Measurements from ENCODE around the gene ARL16. TPM values are rescaled to one million over a fixed set of nuclear protein-coding genes. Genes with fewer than 3 reads are reported as not detected.
A peak's percentile ranks its signal among the peaks of the same experiment; 100 is the strongest.

ARL16 gene
- polyA plus RNA-seq, 1 donor from 2014 or later: 33.2 TPM

- Mint-ChIP-seq H3K4me3 (peak overlapping the region in 3 of 4 donors; percentile 57 to 70 (median 62)), H3K27me3 (peaks cover 1% of the 10 kb centered on the region), H3K36me3 (peaks cover 2% of the 10 kb centered on the region), H3K27ac (peak overlapping the region in 1 of 3 donors; percentile 45), H3K9me3 (no peaks in the 10 kb centered on the region), H3K4me1 (peaks cover 11 to 18% (median 11%) of the 10 kb centered on the region in 3 donors)
Observed at GRCh38 chr17:81705518-81706231, 22.1 kb upstream of the ARL16 start.

- H3K36me3 Mint-ChIP-seq: peaks cover 2% of the 10 kb centered on the region
- H3K4me1 Mint-ChIP-seq: peaks cover 9 to 16% (median 11%) of the 10 kb centered on the region in 3 donors
- H3K9me3 Mint-ChIP-seq: no peaks in the 10 kb centered on the region
- no peaks in the 10 kb centered on the region for H3K27me3 Mint-ChIP-seq
- peak overlapping the region in 1 of 3 donors; percentile 94 for H3K27ac Mint-ChIP-seq
- peak overlapping the region; percentile 86 to 99 (median 88) for H3K4me3 Mint-ChIP-seq
Observed at GRCh38 chr17:81703747-81704654, 20.4 kb upstream of the ARL16 start.

GRCh38 chr17:81702934-81703746, 19.5 kb upstream of the ARL16 start, which contains the start of gene MRPL12:
Gene MRPL12 (plus strand): TSS chr17:81703367. CDS start chr17:81703502, 135 bp downstream.
- peaks cover 9 to 16% (median 11%) of the 10 kb centered on the region in 3 donors for H3K4me1 Mint-ChIP-seq
- peak within 1 kb of the TSS; percentile 86 to 99 (median 95) for H3K4me3 Mint-ChIP-seq
- peak within 1 kb of the TSS; percentile 93 to 96 (median 94) for H3K27ac Mint-ChIP-seq
- H3K36me3 Mint-ChIP-seq: peaks cover 2% of the 10 kb centered on the region
- H3K27me3 Mint-ChIP-seq: no peaks in the 10 kb centered on the region
- H3K9me3 Mint-ChIP-seq: no peaks in the 10 kb centered on the region

GRCh38 chr17:81701288-81702071, 17.9 kb upstream of the ARL16 start:
- Mint-ChIP-seq H3K4me3 (peak overlapping the region; percentile 9 to 86 (median 78)), H3K9me3 (no peaks in the 10 kb centered on the region), H3K27ac (peak overlapping the region in 2 of 3 donors; percentile 71 to 76), H3K36me3 (peaks cover 2% of the 10 kb centered on the region), H3K4me1 (peaks cover 9 to 16% (median 11%) of the 10 kb centered on the region in 3 donors), H3K27me3 (no peaks in the 10 kb centered on the region)

- no peaks in the 10 kb centered on the region for H3K9me3 Mint-ChIP-seq
- peaks cover under 1% of the 10 kb centered on the region for H3K36me3 Mint-ChIP-seq
- H3K4me3 Mint-ChIP-seq: peak overlapping the region in 3 of 4 donors; percentile 9 to 47 (median 25)
- no peaks in the 10 kb centered on the region for H3K27me3 Mint-ChIP-seq
- peaks cover 9 to 14% (median 9%) of the 10 kb centered on the region in 3 donors for H3K4me1 Mint-ChIP-seq
- peak overlapping the region in 1 of 3 donors; percentile 32 for H3K27ac Mint-ChIP-seq
Observed at GRCh38 chr17:81700353-81701287, 17.0 kb upstream of the ARL16 start.

- Mint-ChIP-seq H3K9me3 (no peaks in the 10 kb centered on the region), H3K4me3 (no peak overlapping the region), H3K27me3 (no peaks in the 10 kb centered on the region), H3K4me1 (peaks cover 0 to 8% (median 1%) of the 10 kb centered on the region in 3 donors), H3K36me3 (no peaks in the 10 kb centered on the region), H3K27ac (no peak overlapping the region)
Observed at GRCh38 chr17:81697261-81698044, 13.9 kb upstream of the ARL16 start.

GRCh38 chr17:81696218-81696941, 12.8 kb upstream of the ARL16 start:
- Mint-ChIP-seq H3K4me3 (no peak overlapping the region), H3K27ac (no peak overlapping the region), H3K4me1 (peaks cover 0 to 1% (median 0%) of the 10 kb centered on the region in 3 donors), H3K9me3 (no peaks in the 10 kb centered on the region), H3K36me3 (no peaks in the 10 kb centered on the region), H3K27me3 (no peaks in the 10 kb centered on the region)

- H3K4me1 Mint-ChIP-seq: no peaks in the 10 kb centered on the region
- H3K36me3 Mint-ChIP-seq: no peaks in the 10 kb centered on the region
- H3K27ac Mint-ChIP-seq: no peak overlapping the region
- no peaks in the 10 kb centered on the region for H3K27me3 Mint-ChIP-seq
- H3K4me3 Mint-ChIP-seq: no peak overlapping the region
- no peaks in the 10 kb centered on the region for H3K9me3 Mint-ChIP-seq
Observed at GRCh38 chr17:81695801-81696200, 12.2 kb upstream of the ARL16 start.

GRCh38 chr17:81695211-81695610, 11.6 kb upstream of the ARL16 start:
- no peaks in the 10 kb centered on the region for H3K4me1 Mint-ChIP-seq
- no peaks in the 10 kb centered on the region for H3K36me3 Mint-ChIP-seq
- H3K27me3 Mint-ChIP-seq: no peaks in the 10 kb centered on the region
- no peaks in the 10 kb centered on the region for H3K9me3 Mint-ChIP-seq
- H3K4me3 Mint-ChIP-seq: no peak overlapping the region
- H3K27ac Mint-ChIP-seq: no peak overlapping the region

GRCh38 chr17:81694810-81695209, 11.2 kb upstream of the ARL16 start:
- Mint-ChIP-seq H3K27ac (no peak overlapping the region), H3K9me3 (no peaks in the 10 kb centered on the region), H3K4me1 (no peaks in the 10 kb centered on the region), H3K36me3 (no peaks in the 10 kb centered on the region), H3K27me3 (no peaks in the 10 kb centered on the region), H3K4me3 (no peak overlapping the region)

GRCh38 chr17:81693509-81694210, 10.1 kb upstream of the ARL16 start:
- no peaks in the 10 kb centered on the region for H3K4me1 Mint-ChIP-seq
- no peaks in the 10 kb centered on the region for H3K27me3 Mint-ChIP-seq
- no peaks in the 10 kb centered on the region for H3K9me3 Mint-ChIP-seq
- no peak overlapping the region for H3K4me3 Mint-ChIP-seq
- no peaks in the 10 kb centered on the region for H3K36me3 Mint-ChIP-seq
- no peak overlapping the region for H3K27ac Mint-ChIP-seq

All from IgD-negative memory B cell (primary cell).